ENCODE results near the gene RLF.

The RLF gene

DNA sequence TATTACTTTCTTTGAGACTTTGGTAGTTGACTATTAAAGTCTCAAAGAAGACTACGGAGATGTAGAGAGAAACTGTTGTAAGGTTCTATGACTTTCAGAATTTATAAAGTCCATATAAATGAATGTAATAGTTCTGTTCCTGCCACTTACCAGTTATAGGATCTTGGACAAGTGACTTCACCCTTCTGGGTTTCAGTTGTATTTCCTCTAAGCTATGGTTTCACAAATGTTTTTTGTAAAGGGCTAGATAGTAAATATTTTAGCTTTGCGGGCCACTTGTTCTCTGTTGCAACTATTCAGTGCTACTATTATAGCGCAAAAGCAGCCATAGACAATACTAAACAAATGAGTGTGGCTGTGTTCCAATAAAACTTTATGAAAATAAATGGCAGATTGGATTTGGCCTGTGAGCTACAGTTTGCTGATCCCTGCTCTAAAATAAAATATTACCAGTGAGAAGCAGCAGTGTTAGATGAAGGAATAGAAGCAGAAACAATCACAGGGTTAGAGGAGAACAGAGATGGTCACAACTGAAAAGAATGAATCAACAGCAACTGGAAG is 111.5 kb downstream of the RLF start:
- DNase-seq (ENCODE audit: low read depth in 3 of 3), result no peak

DNA sequence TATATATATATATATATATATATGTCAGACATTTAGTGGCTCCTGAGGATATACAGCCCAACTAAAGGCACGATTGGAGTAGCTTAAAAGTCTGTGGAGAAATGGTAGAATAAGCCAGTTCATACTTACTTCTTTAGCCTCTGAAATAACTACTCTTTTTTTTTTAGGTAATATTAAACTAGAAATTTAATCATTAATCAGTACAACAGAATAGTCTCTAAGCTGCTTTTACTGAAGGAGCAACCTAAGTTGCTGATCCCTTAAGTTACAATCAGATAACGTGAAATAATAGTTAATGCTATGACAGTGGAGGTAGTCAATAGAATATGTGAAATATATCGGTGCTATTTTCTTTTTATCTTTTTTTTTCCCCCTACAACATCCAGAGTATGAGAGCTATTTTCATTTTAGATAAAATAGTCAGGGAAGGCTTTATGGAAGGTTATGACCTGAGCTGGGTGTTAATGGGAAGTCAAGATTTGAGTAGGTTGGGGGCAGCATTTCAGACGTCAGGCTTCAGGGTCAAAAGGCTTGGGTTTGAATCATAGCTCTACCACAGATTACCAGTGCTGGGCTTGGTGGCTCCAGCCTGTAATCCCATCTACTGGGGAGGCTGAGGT is 112.5 kb downstream of the RLF start:
- no peak for DNase-seq (ENCODE audit: low read depth in 3 of 3)

DNA sequence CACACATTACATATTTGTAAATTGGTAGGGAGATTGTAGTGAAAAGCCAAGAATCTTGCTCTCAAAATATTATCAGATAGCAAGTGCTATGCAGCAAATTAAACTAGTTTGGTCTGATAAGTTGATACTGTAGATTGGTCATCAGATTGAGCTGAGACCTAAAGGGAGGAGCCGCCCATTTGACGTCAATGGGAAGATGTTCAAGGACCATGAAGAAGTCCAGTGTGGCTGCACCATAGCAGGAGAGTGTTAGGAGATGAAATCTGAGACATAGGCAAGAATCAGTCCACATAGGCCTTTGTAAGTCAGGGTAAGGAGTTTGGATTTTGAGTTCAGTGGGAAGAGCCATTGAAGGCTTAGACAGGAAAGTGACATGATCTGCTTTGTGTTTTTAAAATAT is 113.1 kb downstream of the RLF start:
- no peak for DNase-seq (ENCODE audit: low read depth in 3 of 3)

DNA sequence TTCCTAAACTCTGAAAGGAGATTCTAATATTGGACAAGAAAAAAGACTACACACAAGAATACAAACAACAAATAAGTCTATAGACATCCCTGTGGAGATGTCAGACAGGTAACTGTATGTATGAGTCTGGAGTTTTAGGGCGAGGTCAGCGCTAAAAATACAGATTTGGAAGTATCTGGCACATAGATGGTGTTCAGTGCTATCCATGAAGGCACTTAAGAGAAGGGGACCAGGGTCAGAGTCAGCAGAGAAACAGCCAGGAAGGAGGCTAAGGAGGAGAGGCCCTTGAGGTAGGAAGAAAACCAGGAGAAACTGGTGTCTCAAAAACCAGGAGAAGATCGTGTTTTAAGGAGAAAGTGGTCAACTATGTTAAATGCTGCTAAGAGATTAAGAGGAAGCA is 114.9 kb downstream of the RLF start:
- DNase-seq (ENCODE audit: low read depth in 3 of 3), result no peak

DNA sequence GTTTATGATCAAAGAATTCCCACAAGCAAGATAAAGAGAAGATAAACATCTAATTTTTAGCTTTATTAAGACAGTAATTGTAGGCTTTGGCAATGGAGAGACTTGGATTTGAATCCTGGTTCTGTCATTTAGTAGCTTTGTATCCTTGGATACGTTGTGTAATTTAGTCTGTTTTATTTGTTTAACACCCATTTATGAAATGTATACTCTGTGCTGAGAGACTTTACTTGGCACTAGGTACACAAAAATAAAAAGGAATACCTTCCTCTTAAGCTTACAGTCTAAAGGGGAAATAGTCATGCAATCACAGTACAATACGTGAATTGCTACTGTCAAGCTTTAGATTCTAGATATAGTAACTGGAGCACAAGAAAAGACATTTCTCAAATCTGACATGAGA is 120.7 kb downstream of the RLF start:
- no peak for DNase-seq (ENCODE audit: low read depth in 3 of 3)

Measured in stimulated activated CD4-positive, alpha-beta T cell treated with anti-CD3 and anti-CD28 coated beads, TNF-alpha, amount 100 ng/mL, for 48 hours (primary cell).